GM06990 (cell line): ENCODE measurements around the gene SNX10.

ENCODE experiments used
- DNase-seq: peaks from one replicate; pipeline ENCODE4 v3.0.0-alpha.2; 2011; ENCODE audit not compliant: insufficient read length; ENCODE audit errors: extremely low read depth
- H3K27me3 ChIP-seq: replicated peaks from 2 replicates; pipeline ENCODE4 v1.6.0; 2011; ENCODE audit warnings: low read length; ENCODE audit not compliant: control insufficient read depth, insufficient read depth
- H3K36me3 ChIP-seq: 2 replicates; pipeline ENCODE4 v1.5.1; 2011; ENCODE audit warnings: low read length; ENCODE audit not compliant: control insufficient read depth, insufficient read depth
- H3K4me3 ChIP-seq: replicated peaks from 2 replicates; pipeline ENCODE4 v1.5.1; 2011; ENCODE audit warnings: low read depth, mild to moderate bottlenecking, control low read depth, low read length
- CTCF ChIP-seq: IDR thresholded peaks from 2 replicates; pipeline ENCODE4 v1.5.1; 2011; ENCODE audit warnings: low read length, control low read depth, mild to moderate bottlenecking, inconsistent platforms; ENCODE audit not compliant: insufficient read depth, poor library complexity, severe bottlenecking

SNX10 gene

GRCh38 chr7:26372704-26373103, 81.0 kb downstream of the SNX10 start:
- Histone ChIP-seq H3K4me3 (no peak overlapping the region), H3K36me3 (no peaks in the 10 kb centered on the region), H3K27me3 (no peaks in the 10 kb centered on the region)
- no peak for TF ChIP-seq CTCF
- no peak for DNase-seq

GRCh38 chr7:26374647-26375373, 83.1 kb downstream of the SNX10 start:
- H3K36me3 ChIP-seq, result no peaks in the 10 kb centered on the region
- no peak overlapping the region for H3K4me3 ChIP-seq
- no peaks in the 10 kb centered on the region for H3K27me3 ChIP-seq
- TF ChIP-seq CTCF, result no peak
- no peak for DNase-seq

- Histone ChIP-seq H3K27me3 (no peaks in the 10 kb centered on the region), H3K4me3 (peak overlapping the region; percentile 12; the same call in 1 of the 2 replicates), H3K36me3 (no peaks in the 10 kb centered on the region)
- TF ChIP-seq CTCF, result no peak
- no peak for DNase-seq
These were observed 84.1 kb downstream of the SNX10 start for GRCh38 chr7:26375726-26376174.

- peak; percentile 52 for DNase-seq
- H3K4me3 ChIP-seq, result peak overlapping the region; percentile 61
- H3K27me3 ChIP-seq, result no peaks in the 10 kb centered on the region
- H3K36me3 ChIP-seq, result no peaks in the 10 kb centered on the region
- TF ChIP-seq CTCF, result no peak
These were observed 84.7 kb downstream of the SNX10 start for GRCh38 chr7:26376175-26376917.

- Histone ChIP-seq H3K27me3 (no peaks in the 10 kb centered on the region), H3K36me3 (no peaks in the 10 kb centered on the region), H3K4me3 (no peak overlapping the region)
- DNase-seq, result no peak
- TF ChIP-seq CTCF, result no peak
These were observed 86.4 kb downstream of the SNX10 start for GRCh38 chr7:26378016-26378415.
